Effector memory CD4-positive, alpha-beta T cell (primary cell): ENCODE measurements around the gene E2F8.

Source experiments
- DNase-seq, 3 donors: peaks; one replicate each; pipeline ENCODE4 v3.0.0-alpha.2; 2020
- H3K27ac ChIP-seq: 2 replicates; pipeline ENCODE4 v1.7.0; 2013; ENCODE audit warnings: mild to moderate bottlenecking, low read length, moderate library complexity; ENCODE audit not compliant: insufficient read depth, poor library complexity, severe bottlenecking
- H3K27me3 ChIP-seq: replicated peaks from 2 replicates; pipeline ENCODE4 v1.7.0; 2013; ENCODE audit warnings: mild to moderate bottlenecking, low read length; ENCODE audit not compliant: insufficient read depth, control insufficient read depth, poor library complexity, severe bottlenecking
- H3K36me3 ChIP-seq: 2 replicates; pipeline ENCODE4 v1.7.0; 2013; ENCODE audit warnings: mild to moderate bottlenecking, low read length, moderate library complexity; ENCODE audit not compliant: control insufficient read depth, insufficient read depth
- H3K4me1 ChIP-seq: 2 replicates; pipeline ENCODE4 v1.7.0; 2013; ENCODE audit warnings: low read length, mild to moderate bottlenecking; ENCODE audit not compliant: control insufficient read depth, insufficient read depth, poor library complexity, severe bottlenecking
- H3K4me3 ChIP-seq: 2 replicates; pipeline ENCODE4 v1.7.0; 2013; ENCODE audit warnings: low read length, low read depth, mild to moderate bottlenecking; ENCODE audit not compliant: insufficient read depth, poor library complexity, severe bottlenecking
- H3K9me3 ChIP-seq: 2 replicates; pipeline ENCODE4 v1.7.0; 2013; ENCODE audit warnings: mild to moderate bottlenecking, low read length, moderate library complexity; ENCODE audit not compliant: control insufficient read depth

Gene E2F8

DNA sequence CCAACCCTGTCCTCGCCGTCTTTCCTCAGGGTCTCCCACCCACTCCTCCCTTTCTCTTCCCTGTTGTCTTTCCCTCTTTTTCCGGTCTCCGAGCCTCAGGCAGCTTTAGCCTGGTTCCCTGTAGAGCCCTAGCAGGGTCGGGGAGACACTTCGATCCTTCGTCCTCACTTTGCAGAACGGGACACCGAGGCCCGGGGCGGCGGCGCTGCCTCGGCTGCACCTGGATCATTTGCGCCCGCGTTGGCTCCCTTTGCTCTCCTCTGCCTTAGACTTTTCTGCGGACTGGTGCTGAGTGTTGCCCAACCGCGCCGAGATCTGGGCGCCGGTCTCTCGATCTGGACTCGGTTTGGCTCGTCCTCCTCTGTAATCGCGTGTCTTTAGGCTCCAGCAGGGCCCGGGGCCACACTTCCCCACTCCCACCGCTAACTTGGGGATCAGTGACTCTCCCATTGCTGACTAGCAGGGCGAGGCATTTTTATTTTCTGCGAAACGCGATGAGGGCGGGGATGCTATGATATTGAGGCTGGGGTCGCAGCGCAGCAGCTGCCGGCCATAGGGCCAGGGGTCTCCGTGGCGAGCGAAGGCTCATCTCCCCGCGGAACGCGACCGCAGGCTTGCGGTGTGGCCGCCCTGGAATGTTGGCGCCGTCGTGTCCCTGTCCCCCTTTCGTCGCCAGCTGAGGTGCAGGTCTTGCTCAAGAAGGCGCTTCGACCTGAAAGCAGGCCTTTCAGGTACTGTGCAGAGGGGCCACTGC is 1.6 kb upstream of the E2F8 start:
- Histone ChIP-seq H3K27ac (no peak overlapping the region), H3K9me3 (no peaks in the 10 kb centered on the region), H3K4me1 (peaks cover 18% of the 10 kb centered on the region), H3K4me3 (peak overlapping the region; percentile 73), H3K36me3 (no peaks in the 10 kb centered on the region), H3K27me3 (peaks cover 19% of the 10 kb centered on the region)
- no peak for DNase-seq

DNA sequence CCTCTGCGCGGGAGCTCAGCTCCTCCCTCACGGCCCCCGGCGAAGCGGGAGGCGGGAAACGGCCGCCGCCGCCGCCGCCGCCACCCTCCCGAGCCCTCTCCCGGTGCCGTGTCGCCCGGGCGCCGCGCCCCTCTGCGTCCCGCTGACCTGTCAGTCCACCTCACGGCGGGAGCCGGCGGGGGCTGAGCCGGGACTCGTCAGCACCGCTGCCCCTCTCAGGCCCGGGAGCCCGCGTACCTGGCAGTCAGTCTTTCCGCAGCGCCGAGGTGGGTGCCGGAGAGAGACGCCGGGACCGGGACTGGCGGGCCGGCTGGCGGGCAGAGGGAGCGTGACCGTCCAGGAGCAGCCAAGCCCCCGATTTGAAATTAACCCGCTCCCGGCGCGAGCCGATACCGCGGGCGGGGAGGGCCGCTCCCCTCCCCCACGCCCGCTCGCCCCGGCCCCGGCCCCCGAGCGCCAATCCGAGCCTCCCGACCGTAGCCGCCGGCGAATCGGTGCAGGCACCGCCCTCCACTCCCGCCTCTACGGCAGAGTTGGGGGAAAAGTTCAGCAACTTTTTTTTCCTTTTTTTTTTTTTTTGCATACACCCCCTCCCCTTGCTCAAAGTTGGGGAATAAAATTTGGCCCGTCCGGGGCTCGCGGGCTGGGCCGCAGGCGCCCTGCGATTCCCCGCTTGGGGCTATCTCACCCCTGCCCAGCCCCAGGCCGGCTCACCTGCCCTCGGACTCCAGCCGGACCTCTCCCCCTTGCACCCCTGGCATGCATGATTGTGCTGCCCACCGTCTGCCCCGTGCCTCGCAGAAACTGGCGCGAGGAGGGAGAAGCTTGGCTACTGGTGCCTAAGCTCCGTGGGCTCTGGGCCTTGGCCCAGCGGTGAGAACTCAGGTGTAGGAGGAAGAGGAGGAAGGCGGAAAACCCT is 774 bp upstream of the E2F8 start:
- H3K9me3 ChIP-seq = no peaks in the 10 kb centered on the region
- H3K27ac ChIP-seq = no peak overlapping the region
- H3K4me3 ChIP-seq = peak overlapping the region; percentile 73
- H3K4me1 ChIP-seq = peaks cover 18% of the 10 kb centered on the region
- no peaks in the 10 kb centered on the region for H3K36me3 ChIP-seq
- peaks cover 16% of the 10 kb centered on the region for H3K27me3 ChIP-seq
- no peak for DNase-seq

- Histone ChIP-seq H3K27me3 (peaks cover 16% of the 10 kb centered on the region), H3K4me3 (no peak overlapping the region), H3K36me3 (no peaks in the 10 kb centered on the region), H3K9me3 (no peaks in the 10 kb centered on the region), H3K4me1 (peaks cover 18% of the 10 kb centered on the region), H3K27ac (no peak overlapping the region)
- no peak for DNase-seq
Measured at GRCh38 chr11:19239039-19239438, 1.7 kb downstream of the E2F8 start.

- Histone ChIP-seq H3K4me1 (peaks cover 18% of the 10 kb centered on the region), H3K9me3 (no peaks in the 10 kb centered on the region), H3K27ac (no peak overlapping the region), H3K36me3 (no peaks in the 10 kb centered on the region), H3K4me3 (no peak overlapping the region), H3K27me3 (peaks cover 16% of the 10 kb centered on the region)
- DNase-seq = no peak
Measured at GRCh38 chr11:19237813-19238212, 2.9 kb downstream of the E2F8 start.

DNA sequence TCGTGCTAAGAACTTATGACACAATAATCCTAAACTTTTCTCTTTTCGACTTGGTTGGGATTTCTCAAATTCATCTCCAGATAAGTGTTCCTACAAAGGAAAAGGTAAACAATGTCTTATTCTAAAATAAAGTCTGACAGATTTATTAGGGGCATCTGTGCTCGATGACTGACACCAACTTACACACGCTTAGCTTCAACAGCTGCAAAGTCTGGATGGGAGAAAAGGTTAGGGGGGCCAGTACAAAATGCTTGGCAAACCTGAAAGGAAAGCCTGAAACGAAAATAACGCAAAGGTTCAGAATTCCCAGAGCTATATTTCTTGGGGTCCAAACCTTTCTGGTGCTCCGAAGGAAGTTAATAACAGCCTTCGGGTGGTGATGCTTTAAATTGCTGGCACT is 3.4 kb downstream of the E2F8 start:
- Histone ChIP-seq H3K4me3 (no peak overlapping the region), H3K4me1 (peaks cover 15% of the 10 kb centered on the region), H3K27ac (no peak overlapping the region), H3K36me3 (no peaks in the 10 kb centered on the region), H3K27me3 (peaks cover 12% of the 10 kb centered on the region), H3K9me3 (no peaks in the 10 kb centered on the region)
- DNase-seq = no peak

DNA sequence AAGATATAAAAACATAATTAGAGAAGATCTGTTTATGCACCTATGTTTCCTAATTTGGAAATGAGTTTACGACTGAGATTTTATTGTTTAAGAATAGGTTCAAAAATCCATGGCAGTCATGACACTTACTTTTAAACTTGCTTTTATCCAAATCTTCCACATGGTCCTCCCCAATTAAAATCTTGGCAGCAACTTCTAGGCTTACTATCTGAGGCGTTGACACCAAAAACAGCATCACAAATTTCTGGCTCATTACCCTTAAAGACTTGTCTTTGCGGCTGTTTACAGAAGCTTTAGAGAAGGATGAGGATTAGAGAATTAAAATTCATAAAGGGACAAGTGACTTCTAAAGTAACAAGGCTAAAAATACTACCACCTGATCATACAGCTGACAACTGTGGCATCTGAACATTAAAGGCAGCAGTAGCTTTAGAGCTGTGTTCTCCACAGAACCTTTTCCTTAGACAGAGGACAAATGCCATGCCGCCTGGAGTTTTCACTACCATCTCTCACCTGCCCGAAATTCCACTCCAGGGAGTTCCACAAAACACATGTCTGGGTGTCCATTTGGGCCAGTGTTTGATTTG is 6.4 kb downstream of the E2F8 start:
- Histone ChIP-seq H3K27ac (no peak overlapping the region), H3K27me3 (no peaks in the 10 kb centered on the region), H3K4me1 (no peaks in the 10 kb centered on the region), H3K9me3 (no peaks in the 10 kb centered on the region), H3K4me3 (no peak overlapping the region), H3K36me3 (no peaks in the 10 kb centered on the region)
- no peak for DNase-seq

DNA sequence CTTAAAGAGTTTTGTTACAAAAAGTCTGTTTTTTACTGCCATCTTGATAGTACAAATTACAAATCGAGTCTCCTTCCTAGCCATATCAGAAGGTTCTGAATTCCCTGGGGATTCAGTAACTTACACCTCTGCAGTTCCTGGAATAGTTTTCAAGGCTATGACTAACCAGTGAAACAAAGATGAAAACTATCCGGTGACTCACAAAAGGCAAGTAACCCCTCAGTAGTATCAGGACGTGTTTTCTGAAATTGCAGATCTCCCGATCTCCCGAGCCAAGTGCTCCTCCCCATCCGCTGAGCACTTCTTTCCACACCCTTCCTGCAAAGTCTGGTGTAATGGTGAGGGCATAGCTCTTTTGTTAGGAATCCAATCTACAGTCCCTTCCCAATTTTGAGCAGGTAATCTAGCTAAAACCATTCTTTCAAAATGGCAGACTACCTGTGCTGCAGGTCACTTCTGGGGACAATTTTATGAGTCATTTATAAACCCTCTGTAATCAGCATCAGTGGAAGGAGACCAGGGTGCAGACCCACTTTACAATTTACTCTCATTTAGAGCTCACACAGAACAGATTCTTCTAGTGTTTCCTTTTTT is 7.7 kb downstream of the E2F8 start:
- Histone ChIP-seq H3K4me3 (no peak overlapping the region), H3K27me3 (no peaks in the 10 kb centered on the region), H3K9me3 (no peaks in the 10 kb centered on the region), H3K4me1 (no peaks in the 10 kb centered on the region), H3K36me3 (no peaks in the 10 kb centered on the region), H3K27ac (no peak overlapping the region)
- no peak for DNase-seq

DNA sequence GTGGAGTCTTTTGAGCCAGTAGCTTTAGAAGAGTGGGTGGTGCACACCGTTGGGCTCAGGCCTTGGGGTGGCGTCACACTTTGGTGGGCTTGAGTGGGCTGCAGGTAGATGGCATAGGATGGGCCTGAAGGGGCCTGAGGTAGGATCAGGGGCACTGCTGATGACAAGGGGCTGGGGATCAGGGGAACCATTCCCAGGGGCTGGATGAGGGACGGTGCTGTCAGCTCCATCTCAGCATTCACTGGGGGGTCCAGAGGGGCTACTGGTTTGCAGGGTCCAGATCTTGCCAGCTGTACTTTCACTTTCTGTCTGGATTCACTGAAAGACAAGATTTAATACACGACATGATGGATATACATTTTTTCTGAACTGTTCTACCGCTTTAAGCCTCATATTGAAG is 11.1 kb downstream of the E2F8 start:
- Histone ChIP-seq H3K27ac (no peak overlapping the region), H3K36me3 (no peaks in the 10 kb centered on the region), H3K4me3 (no peak overlapping the region), H3K9me3 (no peaks in the 10 kb centered on the region), H3K27me3 (no peaks in the 10 kb centered on the region), H3K4me1 (no peaks in the 10 kb centered on the region)
- no peak for DNase-seq

DNA sequence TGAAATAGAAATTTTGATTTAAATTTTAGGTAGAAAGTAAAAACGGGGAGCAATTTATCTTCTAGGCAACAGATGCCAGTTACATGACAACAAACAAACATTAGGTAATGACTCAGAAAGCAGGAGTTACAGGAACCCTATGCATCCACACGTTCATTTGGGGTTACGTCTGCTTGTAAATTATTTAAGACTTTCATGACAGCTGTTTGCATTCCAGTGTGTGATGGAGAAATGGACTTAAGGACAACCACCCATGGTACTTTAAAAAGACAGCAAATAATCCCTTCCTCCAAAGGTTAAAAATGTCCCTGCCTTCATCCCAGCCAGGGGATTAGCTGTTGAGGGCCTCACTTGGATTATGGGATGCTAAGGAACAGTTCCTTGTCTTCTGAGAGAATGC is 11.8 kb downstream of the E2F8 start:
- no peak for DNase-seq
- H3K9me3 ChIP-seq = no peaks in the 10 kb centered on the region
- H3K4me1 ChIP-seq = no peaks in the 10 kb centered on the region
- H3K4me3 ChIP-seq = no peak overlapping the region
- H3K36me3 ChIP-seq = no peaks in the 10 kb centered on the region
- no peaks in the 10 kb centered on the region for H3K27me3 ChIP-seq
- no peak overlapping the region for H3K27ac ChIP-seq
